HG03521 (cell line): ENCODE results near the gene SYK.

Source experiments
- ATAC-seq: cut with Tn5 transposase; IDR thresholded peaks from one replicate; pipeline ENCODE4 v1.9.1; 2021; ENCODE audit warnings: mild to moderate bottlenecking, moderate library complexity; ENCODE audit not compliant: unreplicated experiment

SYK gene

DNA sequence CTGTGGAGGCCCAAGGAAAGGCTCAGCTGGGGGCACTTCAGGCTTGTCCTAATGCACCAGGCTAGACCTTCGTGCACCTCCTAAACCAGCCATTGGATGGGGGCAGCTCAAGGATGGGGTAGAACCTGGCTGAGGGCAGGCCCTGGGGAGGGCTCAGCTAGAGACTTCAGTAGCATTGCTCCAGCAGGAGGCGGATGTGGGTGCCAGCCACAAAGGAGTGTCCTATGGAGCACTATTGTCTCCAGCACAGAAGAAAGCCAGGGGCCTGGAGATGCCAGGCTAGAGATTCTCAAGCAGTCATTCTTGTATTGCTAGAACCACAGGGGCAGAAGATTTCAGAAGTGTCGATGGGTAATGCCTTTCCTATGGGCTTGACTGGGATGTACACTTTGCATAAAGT, 131.8 kb downstream of the SYK start:
- ATAC-seq: no peak

DNA sequence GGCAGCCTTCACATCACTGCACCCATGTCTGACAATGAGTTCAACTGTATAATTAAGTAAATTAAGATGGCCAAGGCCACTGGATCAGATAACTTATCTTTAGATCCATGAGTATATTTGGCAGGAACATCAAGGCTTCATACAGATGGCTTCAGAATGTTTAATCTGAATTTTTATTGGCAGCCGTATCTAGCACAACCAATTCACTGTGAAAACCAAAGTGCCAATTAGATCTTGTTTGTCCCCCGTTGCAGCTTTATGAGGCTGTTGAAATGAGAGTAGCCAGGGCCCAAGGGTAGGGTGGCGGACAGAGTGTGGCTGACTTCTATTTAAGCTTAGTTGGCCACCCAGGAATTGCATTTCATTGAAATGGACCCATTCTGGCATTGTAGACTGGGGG, 137.7 kb downstream of the SYK start:
- no peak for ATAC-seq

DNA sequence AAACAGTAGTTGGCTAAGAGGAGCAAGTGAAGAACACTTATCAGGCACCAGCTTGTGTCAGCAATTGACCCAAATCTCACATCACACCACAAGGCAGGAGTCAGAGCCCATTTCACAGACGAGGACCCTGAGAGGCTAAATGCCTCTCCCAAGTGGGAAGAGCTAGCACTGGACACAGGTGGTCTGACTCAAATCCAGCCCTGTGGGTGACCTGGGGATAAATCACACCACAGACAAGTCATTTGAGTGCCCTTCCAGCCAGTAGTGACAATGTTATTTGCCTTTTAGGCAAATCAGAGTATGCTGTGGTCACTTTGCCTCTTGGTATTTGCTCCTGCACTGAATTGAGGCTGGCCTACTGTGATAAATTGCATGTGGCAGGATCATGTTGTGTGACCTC, 138.7 kb downstream of the SYK start:
- ATAC-seq: no peak

DNA sequence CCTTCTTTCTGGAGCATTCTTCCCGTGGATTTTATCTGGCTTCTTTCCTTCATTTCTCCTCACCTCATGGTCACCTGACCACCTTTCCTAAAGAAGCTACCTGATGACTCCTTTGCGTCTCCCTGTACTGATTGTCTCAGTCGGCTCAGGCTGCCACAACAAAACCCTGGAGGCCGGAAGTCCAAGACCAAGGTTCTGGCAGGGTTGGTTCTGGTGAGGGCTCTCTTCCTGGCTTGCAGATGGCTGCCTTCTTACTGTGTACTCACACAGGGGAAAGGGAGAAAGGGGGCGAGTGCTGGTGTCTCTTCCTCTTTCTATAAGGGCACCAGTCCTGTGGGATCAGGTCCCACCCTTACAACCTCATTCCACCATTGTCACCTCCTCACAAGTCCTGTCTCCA, 140.0 kb downstream of the SYK start:
- ATAC-seq: no peak

DNA sequence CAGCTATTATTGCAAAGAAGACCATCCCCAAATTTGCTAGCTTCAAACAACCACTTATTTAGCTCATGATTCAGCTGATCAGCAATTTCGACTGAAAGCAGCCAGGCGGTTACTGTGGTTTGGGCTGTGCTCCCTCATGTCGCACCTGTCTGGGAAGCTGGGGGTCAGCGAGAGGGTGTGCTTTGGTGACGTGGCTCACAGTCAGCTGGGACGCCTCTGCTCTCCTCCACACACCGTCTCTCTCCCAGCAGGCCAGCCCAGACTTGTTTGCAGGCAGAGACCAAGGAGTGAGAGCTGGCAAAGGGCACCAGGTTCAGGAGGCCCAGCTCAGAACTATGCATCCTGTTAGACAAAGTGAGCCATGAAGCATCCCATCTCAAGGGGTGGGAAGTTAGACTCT, 140.9 kb downstream of the SYK start:
- no peak for ATAC-seq

DNA sequence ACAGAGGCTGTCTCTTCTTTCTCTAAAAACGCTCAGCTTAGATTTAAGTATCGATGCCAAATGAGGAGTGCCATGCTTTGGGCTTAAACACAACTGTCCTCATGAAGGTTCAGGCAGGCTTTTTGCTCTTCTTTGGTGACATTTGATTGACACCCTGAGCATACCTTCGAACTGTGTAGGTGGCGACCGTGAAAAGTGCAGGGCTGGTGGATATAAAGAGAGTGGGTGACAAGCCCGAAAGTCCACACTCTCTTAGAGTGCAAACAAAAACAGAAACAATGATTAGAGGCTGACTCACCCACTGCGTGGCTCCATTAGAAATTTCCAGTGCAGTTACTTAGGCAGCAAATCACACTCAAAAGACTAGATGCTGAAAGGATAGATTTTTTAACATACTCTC, 141.7 kb downstream of the SYK start:
- ATAC-seq: no peak

DNA sequence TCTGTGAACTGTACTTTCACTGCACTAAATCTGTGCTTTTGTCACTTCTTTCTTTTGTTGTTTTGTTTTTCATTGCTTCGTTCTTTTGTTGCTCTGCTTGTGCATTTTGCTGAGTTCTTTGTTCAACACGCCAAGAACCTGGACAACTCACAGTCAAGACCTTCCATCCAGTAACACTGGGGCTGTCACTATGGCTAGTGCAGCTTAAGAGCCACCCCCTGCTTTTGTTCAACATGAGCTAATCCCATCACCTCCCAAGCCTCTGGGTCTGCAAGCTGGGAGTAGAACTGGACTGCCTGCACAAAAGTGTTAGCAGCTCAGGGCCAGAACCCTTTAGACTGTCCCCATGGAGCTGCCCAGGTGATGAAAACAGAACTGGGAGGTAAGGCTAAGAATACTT, 143.7 kb downstream of the SYK start:
- no peak for ATAC-seq

DNA sequence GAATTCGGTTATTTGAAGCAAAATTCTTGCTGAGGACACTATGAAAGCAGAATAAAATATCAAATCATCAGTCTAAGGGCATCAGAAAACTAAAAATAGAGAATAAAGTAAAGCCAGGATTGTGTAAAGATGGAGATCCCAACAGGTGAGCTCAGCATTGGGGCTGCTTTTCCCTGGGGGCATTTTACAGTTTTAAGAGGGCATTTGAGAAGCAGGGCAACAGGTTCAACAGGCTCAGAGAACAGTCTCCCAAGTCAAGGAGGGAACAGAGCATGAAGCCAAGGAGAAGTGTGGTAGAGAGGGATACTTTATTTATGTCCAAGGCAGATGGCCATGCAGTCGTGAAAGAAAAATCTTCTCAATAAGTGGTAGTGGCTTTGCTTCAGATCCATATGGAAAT, 145.4 kb downstream of the SYK start:
- ATAC-seq: no peak
